Lower leg skin (tissue), 3 donors: ENCODE data around the gene CCBE1.

Experiments used
- POLR2A ChIP-seq, 2 donors: fragments of 450-650 bp; IDR thresholded peaks; one replicate each; pipeline ENCODE4 v1.6.1; 2016 to 2017; ENCODE audit warnings: antibody characterized with exemption in 2 of 2, mild to moderate bottlenecking in 1 of 2, moderate library complexity in 1 of 2
- TF ChIP-seq, protein P1 (sequence below), 3 donors: fragments of 450-650 bp; IDR thresholded peaks; one replicate each; pipeline ENCODE4 v1.5.1; 2016; ENCODE audit warnings: antibody characterized with exemption in 3 of 3, mild to moderate bottlenecking in 3 of 3, moderate library complexity in 2 of 3

- TF ChIP-seq, protein P1, sequence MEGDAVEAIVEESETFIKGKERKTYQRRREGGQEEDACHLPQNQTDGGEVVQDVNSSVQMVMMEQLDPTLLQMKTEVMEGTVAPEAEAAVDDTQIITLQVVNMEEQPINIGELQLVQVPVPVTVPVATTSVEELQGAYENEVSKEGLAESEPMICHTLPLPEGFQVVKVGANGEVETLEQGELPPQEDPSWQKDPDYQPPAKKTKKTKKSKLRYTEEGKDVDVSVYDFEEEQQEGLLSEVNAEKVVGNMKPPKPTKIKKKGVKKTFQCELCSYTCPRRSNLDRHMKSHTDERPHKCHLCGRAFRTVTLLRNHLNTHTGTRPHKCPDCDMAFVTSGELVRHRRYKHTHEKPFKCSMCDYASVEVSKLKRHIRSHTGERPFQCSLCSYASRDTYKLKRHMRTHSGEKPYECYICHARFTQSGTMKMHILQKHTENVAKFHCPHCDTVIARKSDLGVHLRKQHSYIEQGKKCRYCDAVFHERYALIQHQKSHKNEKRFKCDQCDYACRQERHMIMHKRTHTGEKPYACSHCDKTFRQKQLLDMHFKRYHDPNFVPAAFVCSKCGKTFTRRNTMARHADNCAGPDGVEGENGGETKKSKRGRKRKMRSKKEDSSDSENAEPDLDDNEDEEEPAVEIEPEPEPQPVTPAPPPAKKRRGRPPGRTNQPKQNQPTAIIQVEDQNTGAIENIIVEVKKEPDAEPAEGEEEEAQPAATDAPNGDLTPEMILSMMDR (IDR thresholded peaks at IDR 0.05), result no peak
- no peak for TF ChIP-seq POLR2A (IDR thresholded peaks at IDR 0.05)
Observed at GRCh38 chr18:59650266-59650820, 46.9 kb downstream of the CCBE1 start.
